ENCODE data around the gene PKNOX1. TPM values are rescaled to one million over a fixed set of nuclear protein-coding genes. Genes with fewer than 3 reads are reported as not detected.
"Not testable (repeated sequence)": the region's sequence is repeated elsewhere in the genome, so short reads cannot be mapped to it uniquely, and the experiment has no call there.

The PKNOX1 gene
- total and polyA plus RNA-seq, 2 of the 13 experiments (the other 11 are each of a cell fraction or from before 2014, with no cell fraction given) = 7.9 to 16.2 TPM

- peak; percentile 60 for TF ChIP-seq GATAD2A (CRISPR knock-in tag; IDR thresholded peaks at IDR 0.05)
- TF ChIP-seq HNF4G (IDR thresholded peaks at IDR 0.05; ENCODE audit: borderline replicate concordance, low read depth, low read length) = peak; percentile 28; the same call in 1 of the 2 replicates
- not testable (repeated sequence) for TF ChIP-seq HNF4G (CRISPR knock-in tag; IDR thresholded peaks at IDR 0.05; ENCODE audit: borderline replicate concordance, low read depth)
- peak; percentile 23; the same call in 1 of the 2 replicates for TF ChIP-seq ZFY (CRISPR knock-in tag; IDR thresholded peaks at IDR 0.05)
- TF ChIP-seq RARA (CRISPR knock-in tag; IDR thresholded peaks at IDR 0.05) = peak; percentile 82
- TF ChIP-seq TFDP2 (CRISPR knock-in tag; IDR thresholded peaks at IDR 0.05) = 0 out of 2 replicates have a peak, but pooled peaks have one; percentile 18
- TF ChIP-seq TFDP1 (CRISPR knock-in tag; IDR thresholded peaks at IDR 0.05; ENCODE audit: borderline replicate concordance) = peak; percentile 34; the same call in 1 of the 2 replicates
- peak; percentile 45; the same call in 1 of the 2 replicates for TF ChIP-seq PRDM15 (CRISPR knock-in tag; IDR thresholded peaks at IDR 0.05)
- TF ChIP-seq THAP11 (CRISPR knock-in tag; IDR thresholded peaks at IDR 0.05) = 0 out of 2 replicates have a peak, but pooled peaks have one; percentile 16
- peak; percentile 57 for TF ChIP-seq SAP130 (CRISPR knock-in tag; IDR thresholded peaks at IDR 0.05; ENCODE audit: low read depth)
- TF ChIP-seq FOXA3 (CRISPR knock-in tag; IDR thresholded peaks at IDR 0.05) = peak; percentile 31; the same call in 1 of the 2 replicates
- TF ChIP-seq FOSL2 (CRISPR knock-in tag; IDR thresholded peaks at IDR 0.05) = 0 out of 2 replicates have a peak, but pooled peaks have one; percentile 21
- 0 out of 2 replicates have a peak, but pooled peaks have one; percentile 30 for TF ChIP-seq ZBTB26 (CRISPR knock-in tag; IDR thresholded peaks at IDR 0.05; ENCODE audit: borderline replicate concordance)
- TF ChIP-seq SOX5 (CRISPR knock-in tag; IDR thresholded peaks at IDR 0.05; ENCODE audit: borderline replicate concordance) = peak; percentile 66; the same call in 1 of the 2 replicates
- 0 out of 2 replicates have a peak, but pooled peaks have one; percentile 28 for TF ChIP-seq NCOA2 (CRISPR knock-in tag; IDR thresholded peaks at IDR 0.05)
- peak; percentile 59; the same call in 1 of the 2 replicates for TF ChIP-seq KDM6A (CRISPR knock-in tag; IDR thresholded peaks at IDR 0.05; ENCODE audit: low read depth)
- TF ChIP-seq FOXP4 (CRISPR knock-in tag; IDR thresholded peaks at IDR 0.05) = peak; percentile 54; the same call in 1 of the 2 replicates
Measured at GRCh38 chr21:43068065-43068464, 93.7 kb downstream of the PKNOX1 start (continued).
